H1 (cell line): ENCODE data around the gene CHST9. TPM values are rescaled to one million over a fixed set of nuclear protein-coding genes. Genes with fewer than 3 reads are reported as not detected.

Source experiments
- CTCF ChIA-PET: fragments of 300-600 bp; sonication (Branson Sonifier 250); formaldehyde crosslinking; loops from one replicate; lab custom pipeline; 2021; ENCODE audit not compliant: partially characterized antibody; lab: Charles Lee
- POLR2A ChIA-PET: fragments of 300-600 bp; sonication (Branson Sonifier 250); formaldehyde crosslinking; loops from one replicate; lab custom pipeline; 2021; ENCODE audit warnings: inconsistent platforms; ENCODE audit not compliant: partially characterized antibody; lab: Charles Lee
- DNase-seq, 2 experiments: peaks; one replicate each; pipeline versions ENCODE4 v3.0.0 to v3.0.0-alpha.2; 2010 to 2022; ENCODE audit warnings: low spot score in 2 of 2, low read depth in 1 of 2, mixed read lengths in 1 of 2
- FAIRE-seq: peaks from 2 replicates; lab custom pipeline; 2011; peaks lifted over from hg19 to GRCh38; lab: Jason Lieb, UNC
- H2AFZ ChIP-seq: 2 replicates; pipeline ENCODE4 v1.8.1; 2012; ENCODE audit warnings: low read length, inconsistent platforms
- H2AK5ac ChIP-seq: 2 replicates; pipeline ENCODE4 v1.6.1; 2013; ENCODE audit warnings: low read depth, low read length
- H2BK120ac ChIP-seq: replicated peaks from 2 replicates; pipeline ENCODE3; 2013; ENCODE audit warnings: low read depth, low read length, inconsistent platforms
- H2BK12ac ChIP-seq: 2 replicates; pipeline ENCODE4 v1.6.1; 2013; ENCODE audit warnings: low read depth, low read length
- H2BK15ac ChIP-seq: 2 replicates; pipeline ENCODE4 v1.6.1; 2013; ENCODE audit warnings: low read length
- H2BK20ac ChIP-seq: 2 replicates; pipeline ENCODE4 v1.6.1; 2013; ENCODE audit warnings: low read length
- H2BK5ac ChIP-seq: 2 replicates; pipeline ENCODE4 v1.6.1; 2013; ENCODE audit warnings: low read depth, low read length
- H3K14ac ChIP-seq: 2 replicates; pipeline ENCODE4 v1.6.1; 2013; ENCODE audit warnings: inconsistent platforms; ENCODE audit not compliant: insufficient read length
- H3K18ac ChIP-seq: 2 replicates; pipeline ENCODE4 v1.6.1; 2013; ENCODE audit warnings: low read length; ENCODE audit errors: extremely low read depth
- H3K23ac ChIP-seq: 2 replicates; pipeline ENCODE4 v1.6.1; 2013; ENCODE audit warnings: inconsistent platforms; ENCODE audit not compliant: insufficient read length
- H3K23me2 ChIP-seq: 2 replicates; pipeline ENCODE4 v1.6.1; 2013; ENCODE audit warnings: low read depth, low read length
- H3K27ac ChIP-seq: 2 replicates; pipeline ENCODE4 v1.6.1; 2011; ENCODE audit warnings: low read depth, low read length, inconsistent platforms
- H3K27me3 ChIP-seq, 4 experiments: replicated peaks in 1 of 4; 1 replicate in 1 of 4; 2 replicates in 3 of 4; pipeline versions ENCODE4 v1.6.1 to v1.8.1; 2011 to 2013; ENCODE audit warnings: low read length in 3 of 4, mild to moderate bottlenecking in 3 of 4, inconsistent platforms in 2 of 4, mixed read lengths in 2 of 4, moderate library complexity in 1 of 4; ENCODE audit not compliant: control insufficient read depth in 3 of 4, insufficient read depth in 3 of 4; ENCODE audit errors: extremely low read depth in 1 of 4
- H3K36me3 ChIP-seq, 4 experiments: 2 replicates each; pipeline versions ENCODE4 v1.6.1 to v1.8.1; 2011 to 2013; ENCODE audit warnings: mild to moderate bottlenecking in 4 of 4, low read length in 3 of 4, moderate library complexity in 2 of 4, control low read depth in 1 of 4, inconsistent platforms in 1 of 4; ENCODE audit not compliant: insufficient read depth in 4 of 4, control insufficient read depth in 2 of 4
- H3K4ac ChIP-seq: replicated peaks from 2 replicates; pipeline ENCODE3; 2013; ENCODE audit warnings: low read length, low read depth, mixed read lengths, inconsistent platforms; ENCODE audit not compliant: insufficient read length
- H3K4me1 ChIP-seq, 4 experiments: replicated peaks in 1 of 4; 1 replicate in 1 of 4; 2 replicates in 3 of 4; pipeline versions ENCODE4 v1.6.1 to v1.8.1; 2011 to 2013; ENCODE audit warnings: low read length in 3 of 4, inconsistent platforms in 2 of 4, mixed read lengths in 1 of 4; ENCODE audit not compliant: insufficient read depth in 4 of 4, control insufficient read depth in 3 of 4
- H3K4me2 ChIP-seq, 2 experiments: 2 replicates each; pipeline versions ENCODE4 v1.6.1 to v1.8.1; 2011 to 2013; ENCODE audit warnings: low read depth in 2 of 2, low read length in 2 of 2, control low read depth in 1 of 2, inconsistent platforms in 1 of 2, mild to moderate bottlenecking in 1 of 2; ENCODE audit not compliant: insufficient read depth in 1 of 2
- H3K4me3 ChIP-seq, 4 experiments: fragments of 200-600, 300-600 bp in 1 of 4; sonication (generic), shearing (Covaris generic), sonication (Bioruptor Twin) in 1 of 4; 2 replicates each; pipeline versions ENCODE4 v1.5.1 to v1.8.1; 2011 to 2016; ENCODE audit warnings: low read length in 4 of 4, low read depth in 3 of 4, control low read depth in 2 of 4, inconsistent platforms in 2 of 4, mild to moderate bottlenecking in 2 of 4, mixed read lengths in 1 of 4, moderate library complexity in 1 of 4; ENCODE audit not compliant: insufficient read depth in 2 of 4; ENCODE audit errors: extremely low read depth in 1 of 4
- H3K56ac ChIP-seq: replicated peaks from 2 replicates; pipeline ENCODE3; 2013; ENCODE audit warnings: low read depth, mild to moderate bottlenecking, mixed read lengths, low read length, inconsistent platforms; ENCODE audit not compliant: insufficient read length
- H3K79me1 ChIP-seq: 2 replicates; pipeline ENCODE4 v1.6.1; 2013; ENCODE audit warnings: low read depth, low read length, control low read depth
- H3K79me2 ChIP-seq, 2 experiments: 2 replicates each; pipeline versions ENCODE4 v1.6.1 to v1.8.1; 2012 to 2013; ENCODE audit warnings: low read length in 2 of 2, mild to moderate bottlenecking in 2 of 2, inconsistent platforms in 1 of 2; ENCODE audit not compliant: insufficient read depth in 2 of 2, control insufficient read depth in 1 of 2
- H3K9ac ChIP-seq, 4 experiments: replicated peaks in 1 of 4; 1 replicate in 1 of 4; 2 replicates in 3 of 4; pipeline versions ENCODE4 v1.6.1 to v1.8.1; 2011 to 2013; ENCODE audit warnings: low read depth in 3 of 4, low read length in 3 of 4, control low read depth in 2 of 4, mild to moderate bottlenecking in 2 of 4, moderate library complexity in 2 of 4, inconsistent platforms in 1 of 4; ENCODE audit errors: extremely low read depth in 1 of 4
- H3K9me3 ChIP-seq, 2 experiments: 2 replicates each; pipeline versions ENCODE4 v1.6.1 to v1.8.1; 2012 to 2013; ENCODE audit warnings: mild to moderate bottlenecking in 2 of 2, moderate library complexity in 2 of 2, control low read depth in 1 of 2, inconsistent platforms in 1 of 2, low read depth in 1 of 2, low read length in 1 of 2, mixed read lengths in 1 of 2; ENCODE audit not compliant: insufficient read depth in 2 of 2
- H4K20me1 ChIP-seq, 2 experiments: replicated peaks in 1 of 2; 2 replicates each; pipeline versions ENCODE3 to v1.8.1; 2011 to 2013; ENCODE audit warnings: inconsistent platforms in 2 of 2, low read length in 2 of 2, mild to moderate bottlenecking in 1 of 2; ENCODE audit not compliant: insufficient read depth in 2 of 2, control insufficient read depth in 1 of 2
- H4K5ac ChIP-seq: 2 replicates; pipeline ENCODE4 v1.6.1; 2013; ENCODE audit warnings: low read length, low read depth, mixed read lengths, inconsistent platforms; ENCODE audit not compliant: insufficient read length
- H4K8ac ChIP-seq: 2 replicates; pipeline ENCODE4 v1.8.0; 2013; ENCODE audit warnings: mild to moderate bottlenecking, moderate library complexity, low read length, inconsistent platforms; ENCODE audit not compliant: insufficient read depth; ENCODE audit errors: extremely low read depth
- H4K91ac ChIP-seq: replicated peaks from 2 replicates; pipeline ENCODE3; 2013; ENCODE audit warnings: low read length, mixed read lengths, inconsistent platforms; ENCODE audit not compliant: insufficient read length
- ASH2L ChIP-seq: fragments of 200-600, 300-600 bp; sonication (generic); IDR thresholded peaks from one replicate; pipeline ENCODE4 v1.7.1; 2017; ENCODE audit warnings: low read length
- CTBP2 ChIP-seq: IDR thresholded peaks from 2 replicates; pipeline ENCODE4 v1.7.0; 2011; ENCODE audit warnings: borderline replicate concordance, mild to moderate bottlenecking, moderate library complexity, mixed read lengths, low read length; ENCODE audit not compliant: insufficient read depth, insufficient read length
- EZH2 ChIP-seq: fragments of 200-600 bp; sonication (generic); IDR thresholded peaks from 2 replicates; pipeline ENCODE4 v1.7.1; 2012; ENCODE audit warnings: low read depth, mild to moderate bottlenecking, moderate library complexity, low read length, inconsistent platforms; ENCODE audit not compliant: severe bottlenecking
- KDM4A ChIP-seq: IDR thresholded peaks from one replicate; pipeline ENCODE4 v1.7.1; 2012; ENCODE audit warnings: low read depth, mild to moderate bottlenecking, moderate library complexity, low read length, inconsistent platforms; ENCODE audit not compliant: severe bottlenecking
- KDM5A ChIP-seq: fragments of 200-600 bp; IDR thresholded peaks from 2 replicates; pipeline ENCODE4 v1.7.1; 2012; ENCODE audit warnings: mild to moderate bottlenecking, low read length, inconsistent platforms, mixed read lengths
- POLR2A ChIP-seq, 2 experiments: IDR thresholded peaks; 1 replicate in 1 of 2; 2 replicates in 1 of 2; pipeline ENCODE4 v1.6.1; 2011; ENCODE audit warnings: low read depth in 2 of 2, low read length in 2 of 2, mild to moderate bottlenecking in 2 of 2; ENCODE audit errors: control extremely low read depth in 1 of 2
- RBBP5 ChIP-seq: IDR thresholded peaks from 2 replicates; pipeline ENCODE4 v1.7.1; 2012; ENCODE audit warnings: low read depth, mild to moderate bottlenecking, inconsistent platforms, low read length, moderate library complexity, borderline replicate concordance
- SUZ12 ChIP-seq: fragments of 200-600 bp; sonication (generic); IDR thresholded peaks from 2 replicates; pipeline ENCODE4 v1.6.1; 2012; ENCODE audit warnings: mild to moderate bottlenecking, inconsistent platforms, low read length, moderate library complexity, mixed read lengths
- TAF1 ChIP-seq: IDR thresholded peaks from 2 replicates; pipeline ENCODE4 v1.6.1; 2011; ENCODE audit warnings: mild to moderate bottlenecking, low read depth, low read length
- WGBS, 2 experiments: shearing (Covaris generic) in 1 of 2; methylation state at CpG; one replicate each; pipeline versions ENCODE4 v1.1.6 to v1.1.7; 2013 to 2015; ENCODE audit warnings: low lambda C conversion rate in 2 of 2, mixed read lengths in 2 of 2, inconsistent platforms in 1 of 2, low coverage in 1 of 2, missing lambda C conversion rate in 1 of 2; ENCODE audit not compliant: insufficient replicate concordance in 2 of 2, insufficient coverage in 1 of 2, insufficient read length in 1 of 2; ENCODE audit errors: extremely low coverage in 1 of 2, missing lambda C conversion rate in 1 of 2; 5-methylcytosine and 5-hydroxymethylcytosine counted together
- polyA plus RNA-seq, 7 experiments: library from polyadenylated mRNA; depleted of rRNA in 3 of 7; stranded (reverse) in 5 of 7; unstranded in 2 of 7; fragments of >200 nt in 5 of 7; fragments of 200-250 nt in 2 of 7; gene quantifications; 1 replicate in 5 of 7; 2 replicates in 1 of 7; 4 replicates in 1 of 7; pipeline versions ENCODE4 v1.2.1 to v1.2.3, GENCODE V29; 2011 to 2013; ENCODE audit warnings: missing spikeins in 2 of 7, mixed read lengths in 2 of 7
- total RNA-seq: library from RNA; stranded (reverse); fragmentation: NEBNext Ultra II Directional; extraction: Animal tissue kit (Norgen Biotek cat#: 25700); gene quantifications from 2 replicates; pipeline ENCODE4 v1.2.1, GENCODE V29; 2021
- TF ChIP-seq, protein P1 (sequence below): IDR thresholded peaks from 2 replicates; pipeline ENCODE4 v1.6.1; 2012; ENCODE audit warnings: inconsistent platforms

The CHST9 gene
- total and polyA plus RNA-seq, 2 of the 8 experiments (the other 6 are each of a cell fraction or from before 2014, with no cell fraction given): 3.2 to 24.3 TPM

DNA sequence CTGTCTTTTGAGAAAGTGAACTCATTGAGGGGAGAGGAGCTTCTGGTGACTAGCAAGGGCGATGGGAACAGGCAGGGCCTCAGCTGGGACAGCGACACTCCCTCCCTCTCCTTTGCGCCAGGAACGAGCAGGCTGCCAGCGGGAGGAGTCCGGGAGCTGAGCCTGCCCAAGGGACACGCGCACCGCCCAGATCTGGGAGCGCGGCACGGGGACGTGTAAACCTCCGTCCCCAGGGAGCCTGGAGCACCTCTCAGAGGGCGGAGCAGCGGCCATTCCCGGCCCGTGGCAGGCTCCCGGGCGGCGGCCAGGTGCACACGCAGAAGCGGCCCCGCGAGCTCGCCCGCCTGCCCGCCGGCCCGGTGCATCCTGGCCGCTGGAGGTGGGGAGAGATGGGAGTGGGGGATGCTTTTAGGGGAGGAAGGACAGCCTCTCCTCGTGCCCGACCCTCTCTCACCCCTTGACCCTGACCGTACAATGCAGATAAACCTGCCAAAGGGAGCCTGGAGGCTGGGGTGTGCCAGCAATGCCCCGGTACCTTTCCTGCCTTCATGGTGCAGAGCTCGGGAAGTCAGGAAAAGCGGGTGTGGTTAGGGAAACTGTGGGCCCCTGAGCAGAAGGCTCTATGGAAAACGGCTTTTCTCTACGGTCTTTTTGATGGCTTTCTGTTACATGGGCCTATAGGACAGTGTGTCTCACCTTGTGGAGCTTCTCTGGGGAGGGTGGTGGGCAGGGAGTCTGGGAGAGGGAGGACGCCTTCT is 321.8 kb downstream of the CHST9 start:
- no peak overlapping the region for H3K56ac ChIP-seq
- peak overlapping the region; percentile 91 for H4K91ac ChIP-seq
- H4K5ac ChIP-seq: no peak overlapping the region
- peak overlapping the region in 2 of 4 experiments; percentile 16 to 25; a peak in 2 of 7 replicates for H3K9ac ChIP-seq
- H2BK12ac ChIP-seq: peak overlapping the region; percentile 69; the same call in 1 of the 2 replicates
- no peaks in the 10 kb centered on the region for H3K79me1 ChIP-seq
- 0 out of 2 replicates have a peak overlapping the region, but pooled peaks have one; percentile 75 for H3K18ac ChIP-seq
- peaks cover 0 to 17% (median 7%) of the 10 kb centered on the region in 4 experiments; a peak in 5 of 7 replicates for H3K4me1 ChIP-seq
- CTCF ChIA-PET: interaction anchor here (0.6 to 1.8 kb wide), 7 partner anchors 10 to 214 kb away, joined by 3 to 5 read pairs (median 3); no protein-coding TSS in a partner anchor
- no peaks in the 10 kb centered on the region for H3K36me3 ChIP-seq
- H3K27ac ChIP-seq: no peak overlapping the region
- peak overlapping the region; percentile 98 for H2AFZ ChIP-seq
- WGBS, 2 experiments: 11% methylated on average over 38 of the region's 40 CpGs; no CpG with 5 or more reads in 1 of the 2 experiments
- DNase-seq (peak in 1 of 2 experiments; percentile 78), FAIRE-seq (no peak)
- no peak overlapping the region; the same call in 1 of the 2 replicates for H2BK5ac ChIP-seq
- H3K4me3 ChIP-seq: peak overlapping the region; percentile 26 to 63 (median 36)
- no peak overlapping the region for H2AK5ac ChIP-seq
- peak overlapping the region; percentile 87 for H4K8ac ChIP-seq
- H3K27me3 ChIP-seq: peaks cover 0 to 5% (median 3%) of the 10 kb centered on the region in 4 experiments; a peak in 3 of 7 replicates
- no peaks in the 10 kb centered on the region for H3K9me3 ChIP-seq
- no peak overlapping the region for H3K23ac ChIP-seq
- no peak overlapping the region; the same call in 1 of the 2 replicates for H2BK20ac ChIP-seq
- H3K4ac ChIP-seq: no peak overlapping the region
- H3K79me2 ChIP-seq: no peaks in the 10 kb centered on the region
- H2BK15ac ChIP-seq: peak overlapping the region; percentile 76; the same call in 1 of the 2 replicates
- no peaks in the 10 kb centered on the region for H4K20me1 ChIP-seq
- peak overlapping the region; percentile 67 to 88 for H3K4me2 ChIP-seq
- H2BK120ac ChIP-seq: peak overlapping the region; percentile 38
- peaks cover 5% of the 10 kb centered on the region; the same call in 1 of the 2 replicates for H3K23me2 ChIP-seq
- no peak overlapping the region for H3K14ac ChIP-seq
- POLR2A ChIA-PET: interaction anchor here (1.0 to 1.1 kb wide), 2 partner anchors 9 to 10 kb away, joined by 3 to 4 read pairs; no protein-coding TSS in a partner anchor
- TF ChIP-seq POLR2A (IDR thresholded peaks at IDR 0.05; ENCODE audit: control extremely low read depth in 1 of 2, low read depth in 2 of 2, low read length in 2 of 2) (0 out of 3 replicates have a peak, but pooled peaks of 1 of the 2 experiments have one; percentile 24), KDM4A (peak; percentile 95), CTBP2 (peak; percentile 83), TAF1 (peak; percentile 34; the same call in 1 of the 2 replicates), EZH2 (peak; percentile 11), SUZ12 (0 out of 2 replicates have a peak, but pooled peaks have one; percentile 41), KDM5A (no peak), RBBP5 (peak; percentile 61; the same call in 1 of the 2 replicates), ASH2L (peak; percentile 68)
- TF ChIP-seq, protein P1, sequence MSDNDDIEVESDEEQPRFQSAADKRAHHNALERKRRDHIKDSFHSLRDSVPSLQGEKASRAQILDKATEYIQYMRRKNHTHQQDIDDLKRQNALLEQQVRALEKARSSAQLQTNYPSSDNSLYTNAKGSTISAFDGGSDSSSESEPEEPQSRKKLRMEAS: peak; percentile 48
